HT1080 (cell line): ENCODE data around the gene GNL2. TPM values are rescaled to one million over a fixed set of nuclear protein-coding genes. Genes with fewer than 3 reads are reported as not detected.
"Not testable (repeated sequence)": the region's sequence is repeated elsewhere in the genome, so short reads cannot be mapped to it uniquely, and the experiment has no call there.

Experiments
- DNase-seq: peaks from one replicate; pipeline ENCODE4 v3.0.0-alpha.2; 2015; ENCODE audit warnings: low read depth
- total RNA-seq: library from RNA; depleted of rRNA; stranded (reverse); fragments of >200 nt; shearing (Covaris generic); gene quantifications from 2 replicates; pipeline ENCODE4 v1.2.3, GENCODE V29; 2014

GNL2 gene
- total RNA-seq, 1 experiment from 2014 or later: 111 TPM

- DNase-seq: no peak
These were observed 35.2 kb downstream of the GNL2 start for GRCh38 chr1:37560401-37561132.

GRCh38 chr1:37559957-37560379 is 35.8 kb downstream of the GNL2 start:
- not testable (repeated sequence) for DNase-seq

DNA sequence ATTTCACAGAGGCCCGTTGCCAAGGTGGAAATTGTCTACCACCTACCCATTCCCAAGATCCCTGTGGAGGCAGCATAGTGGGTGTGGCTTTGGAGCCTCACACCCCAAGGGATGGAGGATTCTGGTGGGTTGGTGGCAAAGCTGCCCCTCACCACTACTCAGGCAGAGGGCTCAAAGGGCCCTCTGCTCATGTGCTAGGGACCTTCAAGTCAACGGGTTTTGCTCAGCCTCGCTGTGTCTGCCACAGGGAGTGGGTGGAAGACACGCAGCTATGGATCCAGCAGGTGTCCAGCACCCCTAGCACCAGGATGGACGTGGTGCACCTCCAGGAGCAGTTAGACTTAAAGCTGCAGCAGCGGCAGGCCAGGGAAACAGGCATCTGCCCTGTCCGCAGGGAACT is 36.7 kb downstream of the GNL2 start:
- no peak for DNase-seq

- no peak for DNase-seq
These were observed 37.3 kb downstream of the GNL2 start for GRCh38 chr1:37558411-37558810.

- DNase-seq: no peak
These were observed 38.3 kb downstream of the GNL2 start for GRCh38 chr1:37557402-37557801.

GRCh38 chr1:37556712-37557196 is 39.0 kb downstream of the GNL2 start, which contains the start of gene DNALI1:
TSS of gene DNALI1 (plus strand) at chr1:37556940. CDS start at chr1:37556995, 55 bp downstream.
- DNase-seq: no peak

DNA sequence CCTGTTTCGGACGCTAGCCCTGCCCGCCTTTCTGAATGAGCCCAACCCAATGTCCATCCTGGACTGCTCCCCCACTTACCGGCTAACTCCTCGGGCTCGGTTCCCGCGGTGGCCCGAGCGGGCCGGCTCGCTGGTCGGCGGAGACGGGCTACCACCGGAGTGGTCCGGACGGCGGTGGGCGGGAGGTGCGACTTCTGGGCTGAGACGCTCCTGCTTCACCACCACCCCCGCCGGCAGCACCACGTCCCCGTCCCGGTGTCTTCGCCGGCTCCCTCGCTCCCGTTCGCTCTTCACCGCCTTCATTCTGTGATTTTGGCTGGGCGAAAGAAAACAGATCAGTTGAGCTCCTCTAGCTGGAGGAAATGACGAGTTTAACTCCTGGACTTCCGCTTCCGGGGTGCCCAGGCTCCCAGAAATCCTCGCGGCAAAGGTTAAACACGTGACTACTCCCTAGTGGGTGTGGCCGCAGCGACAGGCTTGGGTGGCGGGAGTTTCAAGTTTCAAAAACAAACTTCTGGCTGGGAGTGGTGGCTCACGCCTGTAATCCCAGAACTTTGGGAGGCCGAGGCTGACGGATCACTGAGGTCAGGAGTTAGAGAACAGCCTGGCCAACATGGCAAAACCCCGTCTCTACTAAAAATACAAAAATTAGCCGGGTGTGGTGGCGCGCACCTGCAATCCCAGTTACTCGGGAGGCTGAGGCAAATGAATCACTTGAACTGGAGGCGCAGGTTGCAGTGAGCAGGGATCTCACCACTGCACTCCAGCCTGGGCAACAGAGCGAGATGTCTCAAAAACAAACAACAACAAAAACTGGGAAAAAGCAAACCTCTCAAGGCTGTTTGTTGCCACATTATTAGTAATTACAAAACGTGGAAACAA is 41.6 kb downstream of the GNL2 start, which contains the start of gene SNIP1:
SNIP1 (minus strand) TSS at position 367 of the 882 bp plus-strand sequence; CDS start at position 303, 64 bp downstream.
- DNase-seq: peak; percentile 87

- DNase-seq: no peak
These were observed 42.2 kb downstream of the GNL2 start for GRCh38 chr1:37553598-37553926.

- DNase-seq: peak; percentile 13
These were observed 46.4 kb downstream of the GNL2 start for GRCh38 chr1:37549341-37549740.

- no peak for DNase-seq
These were observed 50.7 kb downstream of the GNL2 start for GRCh38 chr1:37545019-37545418.

GRCh38 chr1:37544530-37544929 is 51.2 kb downstream of the GNL2 start:
- DNase-seq: no peak

DNA sequence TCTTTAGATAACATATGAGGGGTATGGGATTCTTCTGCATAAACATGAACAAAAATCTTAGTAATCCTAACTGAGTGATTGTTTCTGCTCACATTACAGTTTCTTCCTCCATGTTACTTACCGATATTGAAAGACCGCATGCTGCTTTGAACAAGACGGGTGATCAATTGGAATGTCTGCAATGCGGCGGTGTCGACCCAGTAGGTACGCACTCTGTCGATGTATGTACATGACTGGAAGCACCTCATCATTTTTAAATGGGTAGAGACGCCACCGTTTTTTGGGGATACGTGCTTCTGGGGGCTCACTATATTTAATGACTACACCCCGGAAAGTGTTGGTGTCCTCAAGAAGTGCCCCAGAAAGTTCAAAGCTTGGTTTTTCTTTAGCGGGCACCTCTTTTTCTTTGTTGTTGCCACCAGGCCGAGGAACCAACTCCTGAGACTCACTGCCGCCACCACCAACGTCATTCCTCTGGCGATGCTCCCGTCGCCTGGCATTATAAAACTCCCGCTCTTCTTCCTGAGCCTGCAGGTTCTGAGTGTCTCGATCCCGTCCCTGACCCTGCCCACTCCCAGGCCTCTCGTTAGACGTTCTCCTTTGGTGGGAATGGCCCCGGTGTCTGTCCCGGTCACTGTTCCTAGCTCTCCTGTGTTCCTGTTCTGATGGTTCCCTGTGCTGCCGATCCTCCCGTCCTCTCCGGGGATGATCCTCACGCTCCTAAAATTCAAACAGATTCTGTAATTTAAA is 55.5 kb downstream of the GNL2 start:
- no peak for DNase-seq

GRCh38 chr1:37539154-37539553 is 56.6 kb downstream of the GNL2 start:
- DNase-seq: not testable (repeated sequence)

GRCh38 chr1:37537378-37537777 is 58.4 kb downstream of the GNL2 start:
- DNase-seq: peak; percentile 61

DNA sequence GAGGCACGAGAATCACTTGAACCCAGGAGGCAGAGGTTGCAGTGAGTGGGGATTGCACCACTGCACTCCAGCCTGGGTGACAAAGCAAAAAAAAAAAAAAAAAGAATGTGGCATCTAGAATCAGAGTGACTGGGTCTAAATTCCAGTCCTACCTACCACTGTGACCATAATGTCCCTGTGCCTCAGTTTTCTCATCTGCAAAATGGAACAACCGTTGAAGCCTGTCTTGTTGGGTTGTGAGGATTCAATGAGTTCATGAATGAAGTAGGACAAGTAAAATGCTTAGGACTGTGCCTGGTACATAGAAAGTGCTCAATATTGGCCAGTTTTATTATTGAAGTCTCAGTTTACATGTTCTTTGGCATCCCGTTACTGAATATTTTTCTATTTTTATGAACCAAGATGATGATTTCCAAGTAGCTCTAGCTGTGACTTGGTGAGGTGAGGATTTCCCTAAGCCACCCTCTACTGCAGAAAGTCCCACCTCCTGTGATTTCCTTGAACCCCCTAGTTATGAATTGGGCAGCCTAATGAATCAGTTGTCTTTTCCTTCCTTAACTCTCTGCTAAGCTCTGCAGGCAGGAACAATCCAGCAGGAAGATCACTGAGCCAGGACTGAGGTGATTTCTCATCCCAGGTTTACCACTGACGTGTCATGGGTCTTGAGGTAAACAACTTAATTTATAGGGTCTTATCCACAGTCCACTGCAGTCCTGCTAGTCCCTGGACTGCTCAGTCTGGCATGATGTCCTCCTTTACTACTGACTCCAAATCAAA is 62.2 kb downstream of the GNL2 start:
- DNase-seq: no peak

DNA sequence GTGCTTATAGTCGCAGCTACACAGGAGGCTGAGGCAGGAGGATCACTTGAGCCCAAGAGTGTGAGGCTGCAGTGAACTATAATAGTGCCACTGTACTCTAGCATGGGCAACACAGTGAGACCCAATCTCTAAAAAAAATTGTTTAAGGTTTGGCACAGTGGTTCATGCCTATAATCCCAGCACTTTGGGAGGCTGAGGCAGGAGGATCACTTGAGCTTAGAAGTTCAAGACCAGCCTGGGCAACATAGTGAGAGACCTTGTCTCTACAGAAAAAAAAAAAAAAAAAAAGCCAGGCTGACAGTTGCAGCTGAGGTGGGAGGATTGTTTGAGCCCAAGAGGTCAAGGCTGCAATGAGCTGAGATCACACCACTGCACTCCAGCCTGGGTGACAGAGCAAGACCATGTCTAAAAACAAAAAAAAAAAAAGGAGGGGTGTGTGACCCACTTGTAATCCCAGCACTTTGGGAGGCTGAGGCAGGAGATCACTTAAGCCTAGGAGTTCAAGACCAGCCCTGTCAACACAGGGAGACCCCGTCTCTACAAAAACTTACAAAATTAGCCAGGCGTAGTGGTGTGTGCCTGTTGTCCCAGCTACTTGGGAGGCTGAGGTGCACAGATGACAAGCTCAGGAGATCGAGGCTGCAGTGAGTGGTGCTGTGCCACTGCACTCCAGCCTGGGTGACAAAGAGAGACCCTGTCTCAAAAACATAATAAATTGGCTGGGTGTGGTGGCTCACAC is 63.1 kb downstream of the GNL2 start:
- not testable (repeated sequence) for DNase-seq

DNA sequence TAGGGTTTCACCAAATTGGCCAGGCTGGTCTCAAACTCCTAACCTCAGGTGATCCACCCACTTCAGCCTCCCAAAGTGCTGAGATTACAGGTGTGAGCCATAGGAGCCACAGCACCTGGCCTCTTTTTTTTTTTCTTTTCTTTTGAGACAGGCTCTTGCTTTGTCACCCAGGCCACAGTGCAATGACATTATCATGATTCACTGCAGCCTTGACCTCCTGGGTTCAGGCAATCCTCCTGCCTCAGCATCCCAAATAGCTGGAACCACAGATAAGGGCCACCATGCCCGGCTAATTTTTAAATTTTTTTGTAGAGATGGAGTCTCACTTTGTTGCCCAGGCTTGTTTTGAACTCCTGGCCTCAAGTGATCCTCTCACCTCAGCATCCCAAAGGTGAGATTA is 65.8 kb downstream of the GNL2 start:
- DNase-seq: not testable (repeated sequence)

GRCh38 chr1:37519613-37520012 is 76.1 kb downstream of the GNL2 start:
- no peak for DNase-seq

DNA sequence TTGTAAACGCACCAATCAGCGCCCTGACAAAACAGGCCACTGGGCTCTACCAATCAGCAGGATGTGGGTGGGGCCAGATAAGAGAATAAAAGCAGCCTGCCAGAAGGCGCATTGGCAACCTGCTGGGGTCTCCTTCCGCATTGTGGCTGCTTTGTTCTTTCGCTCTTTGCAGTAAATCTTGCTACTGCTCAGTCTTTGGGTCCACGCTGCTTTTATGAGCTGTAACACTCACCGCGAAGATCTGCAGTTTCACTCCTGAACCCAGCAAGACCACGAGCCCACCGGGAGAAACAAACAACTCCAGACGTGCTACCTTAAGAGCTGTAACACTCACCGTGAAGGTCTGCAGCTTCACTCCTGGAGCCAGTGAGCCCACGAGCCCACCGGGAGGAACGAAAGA is 76.8 kb downstream of the GNL2 start:
- DNase-seq: not testable (repeated sequence)

GRCh38 chr1:37518241-37518640 is 77.5 kb downstream of the GNL2 start:
- DNase-seq: not testable (repeated sequence)
